Measurements from ENCODE around the gene ARHGAP15.

The ARHGAP15 gene

GRCh38 chr2:143581134-143581533 lies 451.9 kb downstream of the ARHGAP15 start:
- H3K36me3 ChIP-seq, result no peaks in the 10 kb centered on the region
- H4K20me1 ChIP-seq, result no peaks in the 10 kb centered on the region
- H3K4me3 ChIP-seq, result no peak overlapping the region
- H3K4me1 ChIP-seq, result 0 out of 2 replicates have a peak, but pooled peaks cover 5% of the 10 kb centered on the region
- TF ChIP-seq Cebpa-rat (IDR thresholded peaks at IDR 0.05), result no peak
- H3K4me2 ChIP-seq, result no peak overlapping the region
- H3K9ac ChIP-seq, result no peak overlapping the region
- H3K9me3 ChIP-seq, result no peaks in the 10 kb centered on the region
- H3K27me3 ChIP-seq, result no peaks in the 10 kb centered on the region
- no peak overlapping the region for H3K27ac ChIP-seq

- Histone ChIP-seq H4K20me1 (no peaks in the 10 kb centered on the region), H3K36me3 (no peaks in the 10 kb centered on the region), H3K4me3 (no peak overlapping the region), H3K27ac (no peak overlapping the region), H3K27me3 (no peaks in the 10 kb centered on the region), H3K4me1 (0 out of 2 replicates have a peak, but pooled peaks cover 5% of the 10 kb centered on the region), H3K9ac (no peak overlapping the region), H3K4me2 (no peak overlapping the region), H3K9me3 (no peaks in the 10 kb centered on the region)
- no peak for TF ChIP-seq Cebpa-rat (IDR thresholded peaks at IDR 0.05)
These were observed 453.0 kb downstream of the ARHGAP15 start for GRCh38 chr2:143582046-143582747.

GRCh38 chr2:143584936-143585335 lies 455.7 kb downstream of the ARHGAP15 start:
- Histone ChIP-seq H3K9me3 (no peaks in the 10 kb centered on the region), H3K27me3 (no peaks in the 10 kb centered on the region), H3K4me3 (no peak overlapping the region), H3K36me3 (no peaks in the 10 kb centered on the region), H4K20me1 (no peaks in the 10 kb centered on the region), H3K4me1 (0 out of 2 replicates have a peak, but pooled peaks cover 5% of the 10 kb centered on the region), H3K27ac (no peak overlapping the region), H3K4me2 (no peak overlapping the region), H3K9ac (no peak overlapping the region)
- TF ChIP-seq Cebpa-rat (IDR thresholded peaks at IDR 0.05), result no peak

- Histone ChIP-seq H3K9me3 (no peaks in the 10 kb centered on the region), H3K4me3 (no peak overlapping the region), H3K27me3 (no peaks in the 10 kb centered on the region), H3K36me3 (no peaks in the 10 kb centered on the region), H3K4me1 (0 out of 2 replicates have a peak, but pooled peaks cover 5% of the 10 kb centered on the region), H4K20me1 (no peaks in the 10 kb centered on the region), H3K9ac (no peak overlapping the region), H3K4me2 (no peak overlapping the region), H3K27ac (no peak overlapping the region)
- TF ChIP-seq Cebpa-rat (IDR thresholded peaks at IDR 0.05), result no peak
These were observed 456.9 kb downstream of the ARHGAP15 start for GRCh38 chr2:143586119-143586518.

GRCh38 chr2:143588746-143589145 lies 459.5 kb downstream of the ARHGAP15 start:
- no peak overlapping the region for H3K4me2 ChIP-seq
- no peak overlapping the region for H3K27ac ChIP-seq
- no peaks in the 10 kb centered on the region for H3K4me1 ChIP-seq
- H3K9ac ChIP-seq, result no peak overlapping the region
- TF ChIP-seq Cebpa-rat (IDR thresholded peaks at IDR 0.05), result no peak
- H4K20me1 ChIP-seq, result no peaks in the 10 kb centered on the region
- H3K9me3 ChIP-seq, result no peaks in the 10 kb centered on the region
- no peak overlapping the region for H3K4me3 ChIP-seq
- no peaks in the 10 kb centered on the region for H3K36me3 ChIP-seq
- H3K27me3 ChIP-seq, result no peaks in the 10 kb centered on the region

- no peaks in the 10 kb centered on the region for H4K20me1 ChIP-seq
- no peak overlapping the region for H3K4me3 ChIP-seq
- H3K36me3 ChIP-seq, result no peaks in the 10 kb centered on the region
- H3K9ac ChIP-seq, result no peak overlapping the region
- no peaks in the 10 kb centered on the region for H3K9me3 ChIP-seq
- H3K4me1 ChIP-seq, result no peaks in the 10 kb centered on the region
- no peak overlapping the region for H3K27ac ChIP-seq
- no peak overlapping the region for H3K4me2 ChIP-seq
- no peak for TF ChIP-seq Cebpa-rat (IDR thresholded peaks at IDR 0.05)
- no peaks in the 10 kb centered on the region for H3K27me3 ChIP-seq
These were observed 464.9 kb downstream of the ARHGAP15 start for GRCh38 chr2:143594161-143594560.

GRCh38 chr2:143594745-143595144 lies 465.5 kb downstream of the ARHGAP15 start:
- Histone ChIP-seq H3K4me3 (no peak overlapping the region), H3K9ac (no peak overlapping the region), H3K27ac (no peak overlapping the region), H4K20me1 (no peaks in the 10 kb centered on the region), H3K4me1 (no peaks in the 10 kb centered on the region), H3K9me3 (no peaks in the 10 kb centered on the region), H3K4me2 (no peak overlapping the region), H3K36me3 (no peaks in the 10 kb centered on the region), H3K27me3 (no peaks in the 10 kb centered on the region)
- no peak for TF ChIP-seq Cebpa-rat (IDR thresholded peaks at IDR 0.05)

GRCh38 chr2:143600116-143600515 lies 470.9 kb downstream of the ARHGAP15 start:
- no peak for TF ChIP-seq Cebpa-rat (IDR thresholded peaks at IDR 0.05)
- no peaks in the 10 kb centered on the region for H4K20me1 ChIP-seq
- H3K9ac ChIP-seq, result no peak overlapping the region
- H3K4me2 ChIP-seq, result no peak overlapping the region
- H3K36me3 ChIP-seq, result no peaks in the 10 kb centered on the region
- H3K4me1 ChIP-seq, result no peaks in the 10 kb centered on the region
- no peak overlapping the region for H3K27ac ChIP-seq
- no peaks in the 10 kb centered on the region for H3K9me3 ChIP-seq
- no peaks in the 10 kb centered on the region for H3K27me3 ChIP-seq
- no peak overlapping the region for H3K4me3 ChIP-seq

GRCh38 chr2:143601828-143602227 lies 472.6 kb downstream of the ARHGAP15 start:
- H3K9me3 ChIP-seq, result no peaks in the 10 kb centered on the region
- H3K27me3 ChIP-seq, result no peaks in the 10 kb centered on the region
- no peaks in the 10 kb centered on the region for H4K20me1 ChIP-seq
- no peaks in the 10 kb centered on the region for H3K36me3 ChIP-seq
- H3K4me2 ChIP-seq, result no peak overlapping the region
- no peak overlapping the region for H3K9ac ChIP-seq
- no peak for TF ChIP-seq Cebpa-rat (IDR thresholded peaks at IDR 0.05)
- H3K4me1 ChIP-seq, result no peaks in the 10 kb centered on the region
- H3K4me3 ChIP-seq, result no peak overlapping the region
- no peak overlapping the region for H3K27ac ChIP-seq

- no peak overlapping the region for H3K27ac ChIP-seq
- no peaks in the 10 kb centered on the region for H3K4me1 ChIP-seq
- no peak overlapping the region for H3K9ac ChIP-seq
- no peak overlapping the region for H3K4me2 ChIP-seq
- H4K20me1 ChIP-seq, result no peaks in the 10 kb centered on the region
- H3K36me3 ChIP-seq, result no peaks in the 10 kb centered on the region
- no peaks in the 10 kb centered on the region for H3K9me3 ChIP-seq
- no peak overlapping the region for H3K4me3 ChIP-seq
- H3K27me3 ChIP-seq, result no peaks in the 10 kb centered on the region
- TF ChIP-seq Cebpa-rat (IDR thresholded peaks at IDR 0.05), result no peak
These were observed 473.9 kb downstream of the ARHGAP15 start for GRCh38 chr2:143603035-143603655.

Data from BLaER1 (cell line).